Measurements from ENCODE around the gene MBD4.
"Not testable (repeated sequence)": the region's sequence is repeated elsewhere in the genome, so short reads cannot be mapped to it uniquely, and the experiment has no call there.

Gene MBD4

DNA sequence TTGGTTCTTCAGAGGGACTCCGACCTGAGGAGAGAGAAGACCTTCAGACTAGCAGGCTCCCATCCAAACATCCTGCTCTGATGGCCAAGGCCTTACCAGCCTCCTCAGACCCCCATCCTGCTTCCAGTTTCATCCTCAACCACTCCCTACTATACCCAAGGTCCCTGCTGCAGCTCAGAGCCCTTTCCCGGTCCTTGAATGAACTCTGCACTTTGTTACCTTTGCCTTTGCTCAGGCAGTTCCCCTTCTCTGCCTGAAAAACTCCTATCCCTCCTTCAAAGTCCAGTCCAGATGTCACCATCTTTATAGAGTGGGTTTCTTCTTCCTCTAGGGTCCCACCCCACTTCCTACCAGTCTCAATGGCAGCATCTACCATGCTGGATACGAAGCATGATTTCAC is 24.4 kb downstream of the MBD4 start:
- ATAC-seq: no peak
- 0 out of 2 replicates have a peak, but pooled peaks have one; percentile 17 for TF ChIP-seq ZFP3 (CRISPR knock-in tag; IDR thresholded peaks at IDR 0.05)
- TF ChIP-seq OSR1 (CRISPR knock-in tag; IDR thresholded peaks at IDR 0.05): no peak

- peak; percentile 70 for ATAC-seq
- TF ChIP-seq ISL1 (CRISPR knock-in tag; IDR thresholded peaks at IDR 0.05) (0 out of 2 replicates have a peak, but pooled peaks have one; percentile 26), ZFP3 (CRISPR knock-in tag; IDR thresholded peaks at IDR 0.05) (peak; percentile 17; the same call in 1 of the 2 replicates), TCF4 (CRISPR knock-in tag; IDR thresholded peaks at IDR 0.05; ENCODE audit: borderline replicate concordance) (no peak)
These were observed 25.9 kb downstream of the MBD4 start for GRCh38 chr3:129413687-129414506.

DNA sequence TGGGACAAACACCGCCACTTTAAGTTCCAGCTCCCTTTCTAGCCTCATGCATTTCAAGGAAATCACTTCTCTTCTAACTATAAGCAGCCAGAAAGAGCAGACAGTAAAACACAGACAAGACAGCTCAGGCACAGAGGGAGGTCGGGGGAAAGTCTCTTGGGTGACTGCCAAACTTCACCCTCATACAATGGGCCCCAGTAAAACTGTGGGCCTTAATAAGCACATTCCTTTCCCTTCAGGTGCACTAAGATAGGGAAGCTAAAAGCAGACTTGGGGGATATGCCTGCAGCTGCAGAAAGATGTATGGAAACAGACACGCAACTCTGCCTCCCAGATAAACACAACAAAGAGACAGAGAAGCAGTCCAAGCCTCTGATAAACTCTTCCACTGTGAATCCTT is 26.5 kb downstream of the MBD4 start:
- ATAC-seq: not testable (repeated sequence)

DNA sequence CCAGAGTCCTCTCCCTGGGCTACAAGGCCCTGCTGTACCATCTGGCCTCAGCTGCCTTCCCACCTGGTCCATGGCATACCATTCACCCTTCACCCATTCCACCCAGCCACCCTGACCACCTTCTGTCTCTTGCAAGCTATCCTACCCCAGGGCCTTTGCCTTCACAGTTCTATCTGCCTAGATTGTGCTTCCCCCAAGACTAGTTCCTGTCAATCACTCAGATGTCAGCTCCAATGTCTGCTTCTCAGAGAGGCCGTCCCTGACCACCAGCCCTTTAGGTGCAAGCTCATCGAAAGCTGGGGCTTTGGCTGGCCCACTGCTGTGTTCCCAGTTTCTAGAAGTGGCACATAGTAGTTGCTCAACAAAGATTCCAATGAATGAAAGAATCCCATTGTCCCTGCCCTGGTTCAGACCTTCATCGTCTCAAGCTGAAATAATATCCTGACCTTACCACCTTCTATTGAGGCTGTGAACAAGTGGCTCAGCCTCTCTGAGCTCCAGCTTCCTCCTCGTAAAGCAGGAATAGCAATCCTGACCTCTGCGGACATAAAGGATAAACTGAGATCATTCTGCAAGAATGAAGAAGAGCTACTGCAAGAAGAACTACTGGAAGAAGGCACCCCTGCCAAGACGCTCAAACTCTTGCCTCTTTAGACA is 27.1 kb downstream of the MBD4 start:
- ATAC-seq: no peak
- TF ChIP-seq ZNF565 (CRISPR knock-in tag; conservative IDR thresholded peaks at IDR 0.05; ENCODE audit: low read depth) (no peak), TOX (CRISPR knock-in tag; IDR thresholded peaks at IDR 0.05; ENCODE audit: borderline replicate concordance) (no peak), CSDC2 (CRISPR knock-in tag; IDR thresholded peaks at IDR 0.05) (no peak), ZC3H10 (CRISPR knock-in tag; IDR thresholded peaks at IDR 0.05) (no peak)
- TF ChIP-seq, protein P1, sequence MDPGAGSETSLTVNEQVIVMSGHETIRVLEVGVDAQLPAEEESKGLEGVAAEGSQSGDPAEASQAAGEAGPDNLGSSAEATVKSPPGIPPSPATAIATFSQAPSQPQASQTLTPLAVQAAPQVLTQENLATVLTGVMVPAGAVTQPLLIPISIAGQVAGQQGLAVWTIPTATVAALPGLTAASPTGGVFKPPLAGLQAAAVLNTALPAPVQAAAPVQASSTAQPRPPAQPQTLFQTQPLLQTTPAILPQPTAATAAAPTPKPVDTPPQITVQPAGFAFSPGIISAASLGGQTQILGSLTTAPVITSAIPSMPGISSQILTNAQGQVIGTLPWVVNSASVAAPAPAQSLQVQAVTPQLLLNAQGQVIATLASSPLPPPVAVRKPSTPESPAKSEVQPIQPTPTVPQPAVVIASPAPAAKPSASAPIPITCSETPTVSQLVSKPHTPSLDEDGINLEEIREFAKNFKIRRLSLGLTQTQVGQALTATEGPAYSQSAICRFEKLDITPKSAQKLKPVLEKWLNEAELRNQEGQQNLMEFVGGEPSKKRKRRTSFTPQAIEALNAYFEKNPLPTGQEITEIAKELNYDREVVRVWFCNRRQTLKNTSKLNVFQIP (CRISPR knock-in tag; IDR thresholded peaks at IDR 0.05; ENCODE audit: borderline replicate concordance, low read depth): no peak

GRCh38 chr3:129410971-129411370 is 28.8 kb downstream of the MBD4 start:
- no peak for TF ChIP-seq ZNF70 (CRISPR knock-in tag; IDR thresholded peaks at IDR 0.05)
- TF ChIP-seq OSR1 (CRISPR knock-in tag; IDR thresholded peaks at IDR 0.05): no peak
- no peak for ATAC-seq

DNA sequence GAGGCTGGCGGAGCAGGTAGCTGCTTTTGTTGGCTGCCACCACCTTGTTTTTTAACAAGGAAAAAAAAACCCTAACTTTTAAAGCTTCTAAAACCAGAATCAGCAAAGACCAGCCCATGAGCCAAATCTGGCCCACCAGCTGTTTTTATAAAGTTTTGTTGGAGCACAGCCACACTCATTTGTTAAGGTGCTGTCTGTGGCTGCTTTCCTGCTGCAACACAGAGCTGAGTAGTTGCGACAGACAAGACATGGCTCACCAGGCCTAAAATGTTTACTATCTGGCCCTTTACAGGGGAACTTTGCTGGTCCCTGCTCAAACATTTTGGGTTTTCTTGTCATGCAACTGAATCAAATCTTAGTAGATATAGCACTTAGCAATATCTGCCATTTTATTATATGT is 30.2 kb downstream of the MBD4 start:
- TF ChIP-seq TSHZ2 (CRISPR knock-in tag; IDR thresholded peaks at IDR 0.05) (no peak), ZFP30 (CRISPR knock-in tag; IDR thresholded peaks at IDR 0.05) (no peak), ARNTL (CRISPR knock-in tag; IDR thresholded peaks at IDR 0.05; ENCODE audit: borderline replicate concordance, low read depth) (no peak), BACH2 (CRISPR knock-in tag; IDR thresholded peaks at IDR 0.05; ENCODE audit: borderline replicate concordance) (no peak), PPARA (CRISPR knock-in tag; IDR thresholded peaks at IDR 0.05; ENCODE audit: borderline replicate concordance) (no peak)
- TF ChIP-seq, protein P1 (CRISPR knock-in tag; IDR thresholded peaks at IDR 0.05; ENCODE audit: borderline replicate concordance, low read depth): no peak
- no peak for ATAC-seq

GRCh38 chr3:129404610-129405009 is 35.1 kb downstream of the MBD4 start:
- no peak for ATAC-seq
- no peak for TF ChIP-seq GLIS3 (CRISPR knock-in tag; IDR thresholded peaks at IDR 0.05)
- TF ChIP-seq ARNTL (CRISPR knock-in tag; IDR thresholded peaks at IDR 0.05; ENCODE audit: borderline replicate concordance, low read depth): no peak
- no peak for TF ChIP-seq ZNF565 (CRISPR knock-in tag; conservative IDR thresholded peaks at IDR 0.05; ENCODE audit: low read depth)
- TF ChIP-seq SNAI2 (CRISPR knock-in tag; IDR thresholded peaks at IDR 0.05): no peak
- TF ChIP-seq TCF4 (CRISPR knock-in tag; IDR thresholded peaks at IDR 0.05; ENCODE audit: borderline replicate concordance): no peak
- TF ChIP-seq PATZ1 (CRISPR knock-in tag; IDR thresholded peaks at IDR 0.05; ENCODE audit: borderline replicate concordance): no peak
- TF ChIP-seq ZFP3 (CRISPR knock-in tag; IDR thresholded peaks at IDR 0.05): no peak
- TF ChIP-seq OSR1 (CRISPR knock-in tag; IDR thresholded peaks at IDR 0.05): no peak
- no peak for TF ChIP-seq CREB5 (CRISPR knock-in tag; IDR thresholded peaks at IDR 0.05; ENCODE audit: low read depth)
- TF ChIP-seq BACH2 (CRISPR knock-in tag; IDR thresholded peaks at IDR 0.05; ENCODE audit: borderline replicate concordance): no peak
- TF ChIP-seq CSDC2 (CRISPR knock-in tag; IDR thresholded peaks at IDR 0.05): no peak
- TF ChIP-seq TOX (CRISPR knock-in tag; IDR thresholded peaks at IDR 0.05; ENCODE audit: borderline replicate concordance): no peak
